NCI-H226 (cell line): ENCODE measurements around the gene SEPTIN11.
A peak's percentile ranks its signal among the peaks of the same experiment; 100 is the strongest.

Source experiments
- DNase-seq: peaks from one replicate; pipeline ENCODE4 v3.0.0-alpha.2; 2015

The SEPTIN11 gene

DNA sequence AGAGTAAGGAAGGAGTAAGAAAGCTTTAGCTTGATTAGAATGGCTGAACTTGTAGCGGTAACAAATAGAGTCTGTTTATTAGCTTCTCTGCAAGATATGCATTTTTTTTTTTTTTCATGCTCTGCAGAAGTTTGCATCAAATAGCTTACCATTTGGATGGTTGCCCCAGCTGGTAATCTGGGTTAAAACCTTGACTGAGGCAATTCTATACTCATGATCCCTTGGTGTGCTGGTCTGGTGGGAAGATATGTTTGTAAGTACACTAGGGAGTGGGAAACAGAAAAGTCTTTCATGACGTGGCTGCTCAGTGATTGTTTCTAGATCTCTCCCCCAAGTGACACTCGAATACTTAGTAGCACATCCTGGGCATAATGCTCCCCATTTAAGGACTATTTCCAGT is 32.1 kb downstream of the SEPTIN11 start:
- no peak for DNase-seq

DNA sequence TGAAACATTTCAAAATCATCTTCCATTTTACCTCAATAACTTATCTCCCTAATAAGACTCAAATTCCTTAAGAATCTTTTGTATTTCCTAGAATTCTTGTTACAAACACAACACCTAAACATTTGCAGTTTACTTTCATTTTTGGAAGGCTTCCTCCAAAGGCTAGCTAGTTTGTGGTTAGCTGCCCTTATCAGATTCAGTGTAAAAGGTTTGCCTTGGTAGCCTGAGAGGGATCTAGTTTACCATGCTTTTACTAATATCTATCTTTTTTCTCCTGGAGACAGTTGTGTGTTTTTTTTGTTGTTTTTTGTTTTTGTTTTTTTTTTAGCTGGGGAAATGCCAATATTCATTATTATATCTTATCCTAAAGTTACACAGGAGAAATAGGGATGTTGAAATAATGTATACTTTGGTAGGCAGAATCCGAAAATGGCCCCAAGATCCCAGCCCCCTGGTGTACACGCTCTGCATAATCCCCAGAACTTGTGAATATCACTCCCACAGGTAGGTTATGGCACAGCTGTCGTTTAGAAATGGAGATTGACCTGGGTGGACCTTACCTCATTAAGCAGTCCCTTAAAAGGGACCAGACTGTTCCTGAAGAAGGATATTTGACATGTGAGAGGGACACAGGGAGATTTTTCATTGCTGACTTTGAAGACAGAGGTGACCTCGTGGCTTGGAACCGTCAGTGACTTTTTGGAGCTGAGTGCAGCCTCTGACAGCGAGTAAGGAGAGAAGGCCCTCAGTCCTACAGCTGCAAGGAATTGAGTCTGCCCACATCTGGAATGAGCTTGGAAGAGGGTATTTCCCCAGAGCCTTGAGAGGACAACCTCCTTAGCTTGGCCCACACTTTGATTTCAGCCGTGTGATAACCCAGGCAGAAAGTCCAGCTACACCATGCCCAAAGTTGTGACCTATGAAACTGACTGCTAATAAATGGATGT is 33.4 kb downstream of the SEPTIN11 start:
- DNase-seq, result peak; percentile 35

DNA sequence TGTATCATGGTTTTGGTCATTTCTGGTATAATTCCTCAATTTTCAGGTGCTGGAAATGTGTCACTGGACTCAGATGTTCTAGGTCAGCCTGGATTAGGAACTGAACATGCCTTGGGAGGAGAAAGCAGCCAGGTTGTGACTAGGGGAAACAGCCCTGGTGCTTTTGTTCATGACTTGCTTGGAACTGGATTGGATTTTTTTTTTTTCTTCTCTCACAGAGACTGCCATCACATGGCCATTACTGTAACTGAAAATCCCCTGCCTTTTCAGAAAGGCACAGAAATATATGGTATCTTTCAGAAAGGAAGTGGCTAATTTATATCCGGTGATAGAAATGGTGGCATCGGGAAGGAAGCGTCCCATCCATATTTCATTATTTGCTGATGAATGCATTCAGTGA is 34.6 kb downstream of the SEPTIN11 start:
- no peak for DNase-seq

GRCh38 chr4:76984788-76985211 is 35.2 kb downstream of the SEPTIN11 start:
- peak; percentile 56 for DNase-seq

GRCh38 chr4:76987153-76987591 is 37.6 kb downstream of the SEPTIN11 start:
- DNase-seq, result peak; percentile 44

DNA sequence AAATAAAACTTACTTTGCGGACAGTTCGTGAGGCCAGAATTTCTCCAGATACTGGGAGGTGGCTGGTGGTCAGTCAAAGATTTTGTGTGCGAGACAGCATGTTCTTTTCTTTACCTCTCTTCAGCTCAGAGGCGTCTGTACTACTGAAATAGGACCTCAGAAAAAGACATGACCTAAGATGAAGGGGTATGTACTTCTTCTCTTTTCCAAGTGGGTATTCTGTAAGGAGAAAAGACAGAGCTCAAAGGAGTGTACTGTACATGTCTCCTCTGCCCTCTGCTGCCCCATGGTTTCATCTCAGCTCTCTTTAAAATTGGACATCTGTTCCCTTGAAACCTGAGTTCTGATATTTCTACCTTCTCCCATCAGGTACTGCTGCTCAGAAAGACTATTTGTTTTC is 38.1 kb downstream of the SEPTIN11 start:
- no peak for DNase-seq

DNA sequence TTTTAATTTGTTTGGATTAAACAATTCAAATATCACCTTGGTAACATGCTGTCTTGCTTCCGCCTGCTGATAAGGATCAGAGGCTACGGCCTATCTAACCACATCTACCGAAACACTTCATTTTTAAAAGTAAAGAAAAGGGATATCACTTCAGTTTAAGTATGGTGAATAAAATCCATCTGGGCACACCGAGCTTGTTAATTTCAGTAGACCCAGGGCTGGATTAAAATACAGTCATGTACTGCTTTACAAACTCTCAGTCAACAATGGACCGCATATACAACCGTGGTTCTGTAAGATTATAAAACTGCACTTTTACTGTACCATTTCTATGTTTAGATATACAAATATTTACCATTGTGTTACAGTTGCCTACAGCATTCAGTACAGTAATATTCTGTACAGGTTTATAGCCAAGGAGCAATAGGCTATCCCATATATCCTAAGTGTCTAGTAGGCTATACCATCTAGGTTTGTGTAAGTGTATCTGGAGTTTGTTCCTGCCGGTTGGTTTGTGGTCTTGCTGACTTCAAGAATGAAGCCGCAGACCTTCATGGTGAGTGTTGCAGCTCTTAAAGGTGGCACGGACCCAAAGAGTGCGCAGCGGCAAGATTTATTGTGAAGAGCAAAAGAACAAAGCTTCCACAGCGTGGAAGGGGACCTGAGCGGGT is 40.0 kb downstream of the SEPTIN11 start:
- no peak for DNase-seq

- DNase-seq, result peak; percentile 39
These were observed 40.9 kb downstream of the SEPTIN11 start for GRCh38 chr4:76990288-76991080.

DNA sequence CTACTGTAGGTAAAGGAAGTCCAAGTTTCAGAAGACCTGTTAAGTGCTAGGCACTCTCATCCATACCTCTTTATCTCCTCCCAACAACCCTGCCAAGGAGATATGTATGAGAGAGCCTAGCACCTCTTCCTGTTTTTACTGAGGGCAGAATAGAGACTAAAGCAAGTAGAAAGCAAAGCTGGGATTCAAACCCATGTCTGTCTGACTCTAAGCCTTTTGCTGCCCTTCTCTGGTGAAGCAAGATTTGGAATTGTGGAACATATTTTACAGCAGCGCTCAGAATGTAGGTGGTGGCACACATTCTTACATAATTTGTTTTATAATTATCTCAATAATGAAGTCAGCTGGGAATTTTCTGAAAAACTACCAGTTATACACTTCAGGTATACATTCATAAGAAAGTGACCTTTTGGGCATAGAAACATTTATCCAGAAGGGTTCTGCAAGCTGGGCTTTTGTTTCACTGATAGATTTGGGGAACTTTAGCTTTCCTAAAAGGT is 41.7 kb downstream of the SEPTIN11 start:
- no peak for DNase-seq

- DNase-seq, result no peak
These were observed 44.5 kb downstream of the SEPTIN11 start for GRCh38 chr4:76993787-76994641.

DNA sequence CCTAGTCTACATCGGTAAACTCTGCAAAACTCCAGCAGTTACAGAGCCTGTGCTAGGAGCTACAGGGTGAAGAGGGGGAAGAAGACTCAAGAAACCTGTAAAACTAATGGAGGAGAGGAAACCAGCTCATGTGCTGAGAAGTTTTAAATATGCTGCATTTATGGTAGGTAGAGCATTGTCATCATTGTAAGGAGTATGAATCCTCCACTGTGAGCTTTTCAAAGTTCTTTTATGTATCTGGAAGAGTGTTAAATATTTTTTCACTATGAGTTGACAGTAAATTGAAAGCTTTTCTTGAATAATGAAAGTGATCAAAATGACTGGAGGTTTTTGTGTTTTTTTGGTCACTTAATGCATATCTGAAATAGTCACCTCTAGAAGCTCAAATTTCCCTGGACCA is 46.2 kb downstream of the SEPTIN11 start:
- no peak for DNase-seq

DNA sequence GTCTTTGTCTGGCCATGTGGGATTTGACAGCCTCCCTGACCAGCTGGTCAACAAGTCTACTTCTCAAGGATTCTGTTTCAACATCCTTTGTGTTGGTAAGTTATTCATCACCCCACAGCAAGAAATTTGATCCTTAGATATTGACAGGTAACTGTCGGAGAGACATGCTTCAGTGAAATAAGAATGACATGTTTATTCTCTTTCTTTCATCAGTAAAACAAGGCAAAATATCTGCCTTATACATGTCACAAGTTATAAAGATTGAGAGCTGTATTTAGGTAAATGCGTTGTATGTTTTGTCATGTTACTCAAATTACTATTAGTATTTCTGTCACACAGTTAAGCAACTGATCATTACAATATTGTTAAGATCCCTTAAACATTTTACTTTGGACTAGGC is 46.9 kb downstream of the SEPTIN11 start:
- no peak for DNase-seq

- DNase-seq, result no peak
These were observed 47.5 kb downstream of the SEPTIN11 start for GRCh38 chr4:76997077-76997476.

DNA sequence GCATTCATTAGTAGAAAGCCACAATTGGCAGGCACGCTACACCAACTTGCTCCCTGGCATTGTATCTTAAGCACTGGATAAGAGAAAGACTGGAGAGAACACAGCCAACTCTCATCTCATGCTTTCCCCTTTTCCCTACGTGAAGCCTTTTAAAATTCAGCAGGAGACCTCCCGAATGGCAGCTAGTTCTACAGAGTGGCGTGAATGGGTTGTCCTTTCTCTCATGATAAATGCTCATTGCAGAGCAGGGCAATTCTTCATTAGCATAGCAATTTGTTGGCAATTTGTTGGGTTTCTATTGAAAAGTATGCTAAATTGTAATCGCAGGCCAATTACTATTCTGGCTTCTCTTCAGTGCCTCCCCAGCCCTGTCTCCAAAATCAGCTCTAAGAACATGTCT is 48.0 kb downstream of the SEPTIN11 start:
- no peak for DNase-seq

DNA sequence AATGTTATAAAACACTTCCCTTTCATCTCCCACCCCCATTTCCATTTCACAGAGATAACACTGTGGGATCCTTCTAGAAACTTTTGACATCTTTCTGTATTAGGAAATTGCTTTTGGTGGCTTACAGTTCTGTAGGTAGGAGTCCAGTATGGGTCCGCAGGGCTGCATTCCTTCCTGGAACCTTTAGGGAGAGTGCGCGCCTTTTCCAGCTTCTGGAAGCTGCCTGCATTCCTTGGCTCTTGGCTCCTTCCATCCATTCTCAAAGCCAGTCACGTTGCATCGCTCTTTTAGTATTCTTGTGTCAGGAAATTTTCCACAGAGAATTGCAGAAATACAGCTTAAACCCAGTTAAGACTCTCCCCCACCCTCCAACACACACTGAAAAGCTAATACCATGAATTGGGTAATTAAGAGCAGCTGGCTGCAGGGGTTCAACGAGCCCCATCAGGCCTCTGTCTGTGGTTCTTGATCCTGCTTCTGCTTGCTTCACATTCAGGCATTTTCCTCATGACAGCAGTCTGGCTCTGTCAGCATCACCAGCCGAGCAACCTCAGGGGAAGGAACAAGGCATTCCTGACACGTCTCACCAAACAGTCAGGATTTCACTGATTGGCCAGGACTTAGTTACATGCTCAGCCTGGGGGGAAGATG is 48.8 kb downstream of the SEPTIN11 start:
- DNase-seq, result no peak
